ENCODE data around the gene DUOX1.

Gene DUOX1

GRCh38 chr15:45123397-45123796 is 6.4 kb upstream of the DUOX1 start:
- no peak for TF ChIP-seq CTCF (IDR thresholded peaks at IDR 0.05)
- Histone ChIP-seq H3K79me2 (no peaks in the 10 kb centered on the region), H3K27me3 (ENCODE audit: control insufficient read depth, insufficient read depth, low read length) (no peaks in the 10 kb centered on the region), H3K4me1 (no peaks in the 10 kb centered on the region), H3K36me3 (ENCODE audit: control insufficient read depth, insufficient read depth, low read length) (no peaks in the 10 kb centered on the region), H3K9me3 (ENCODE audit: control insufficient read depth, low read length) (no peaks in the 10 kb centered on the region), H3K4me3 (ENCODE audit: low read depth, low read length) (no peak overlapping the region), H3K4me2 (ENCODE audit: low read length) (no peak overlapping the region), H3K27ac (no peak overlapping the region), H2AFZ (no peak overlapping the region), H3K9ac (no peak overlapping the region)

GRCh38 chr15:45126535-45127158 is 3.1 kb upstream of the DUOX1 start:
- Histone ChIP-seq H3K27ac (no peak overlapping the region), H3K4me3 (ENCODE audit: low read depth, low read length) (no peak overlapping the region), H2AFZ (no peak overlapping the region), H3K36me3 (ENCODE audit: control insufficient read depth, insufficient read depth, low read length) (no peaks in the 10 kb centered on the region), H3K79me2 (no peaks in the 10 kb centered on the region), H3K27me3 (ENCODE audit: control insufficient read depth, insufficient read depth, low read length) (no peaks in the 10 kb centered on the region), H3K9me3 (ENCODE audit: control insufficient read depth, low read length) (no peaks in the 10 kb centered on the region), H3K9ac (no peak overlapping the region), H3K4me2 (ENCODE audit: low read length) (no peak overlapping the region), H3K4me1 (no peaks in the 10 kb centered on the region)
- TF ChIP-seq CTCF (IDR thresholded peaks at IDR 0.05), result peak; percentile 36

GRCh38 chr15:45128971-45129639 is 689 bp upstream of the DUOX1 start:
- no peaks in the 10 kb centered on the region for H3K4me1 ChIP-seq
- no peaks in the 10 kb centered on the region for H3K79me2 ChIP-seq
- no peak overlapping the region for H2AFZ ChIP-seq
- H3K36me3 ChIP-seq (ENCODE audit: control insufficient read depth, insufficient read depth, low read length), result no peaks in the 10 kb centered on the region
- H3K4me2 ChIP-seq (ENCODE audit: low read length), result no peak overlapping the region
- H3K27ac ChIP-seq, result no peak overlapping the region
- no peak for TF ChIP-seq CTCF (IDR thresholded peaks at IDR 0.05)
- no peak overlapping the region for H3K4me3 ChIP-seq (ENCODE audit: low read depth, low read length)
- no peak overlapping the region for H3K9ac ChIP-seq
- no peaks in the 10 kb centered on the region for H3K27me3 ChIP-seq (ENCODE audit: control insufficient read depth, insufficient read depth, low read length)
- H3K9me3 ChIP-seq (ENCODE audit: control insufficient read depth, low read length), result no peaks in the 10 kb centered on the region

GRCh38 chr15:45130291-45131000 is 652 bp downstream of the DUOX1 start:
- H2AFZ ChIP-seq, result peak overlapping the region; percentile 62
- H3K9me3 ChIP-seq (ENCODE audit: control insufficient read depth, low read length), result no peaks in the 10 kb centered on the region
- H3K4me3 ChIP-seq (ENCODE audit: low read depth, low read length), result peak overlapping the region; percentile 6
- no peak overlapping the region for H3K27ac ChIP-seq
- H3K79me2 ChIP-seq, result no peaks in the 10 kb centered on the region
- no peak overlapping the region for H3K9ac ChIP-seq
- no peaks in the 10 kb centered on the region for H3K4me1 ChIP-seq
- H3K36me3 ChIP-seq (ENCODE audit: control insufficient read depth, insufficient read depth, low read length), result no peaks in the 10 kb centered on the region
- peak overlapping the region; percentile 59 for H3K4me2 ChIP-seq (ENCODE audit: low read length)
- TF ChIP-seq CTCF (IDR thresholded peaks at IDR 0.05), result no peak
- no peaks in the 10 kb centered on the region for H3K27me3 ChIP-seq (ENCODE audit: control insufficient read depth, insufficient read depth, low read length)

Data from parathyroid adenoma (tissue), 2 donors.